Neural cell (in vitro differentiated cells): ENCODE data around the gene SLC13A3. TPM values are rescaled to one million over a fixed set of nuclear protein-coding genes. Genes with fewer than 3 reads are reported as not detected.

Source experiments
- H2AFZ ChIP-seq: fragments of 200-600, 300-800 bp; sonication (generic), shearing (Covaris generic); 2 replicates; pipeline ENCODE4 v1.6.0; 2014; ENCODE audit warnings: low read depth, mild to moderate bottlenecking, antibody characterized with exemption, low read length, moderate library complexity
- H3F3A ChIP-seq: fragments of 200-600 bp; shearing (Covaris generic); 2 replicates; pipeline ENCODE4 v1.6.1; 2016; ENCODE audit warnings: mild to moderate bottlenecking, moderate library complexity, mixed read lengths, antibody characterized with exemption, low read length; ENCODE audit not compliant: insufficient read depth, poor library complexity, severe bottlenecking
- H3K27ac ChIP-seq: fragments of 200-600, 300-800 bp; sonication (generic), shearing (Covaris generic); 2 replicates; pipeline ENCODE4 v1.5.1; 2014; ENCODE audit warnings: mild to moderate bottlenecking, low read length, moderate library complexity
- H3K27me3 ChIP-seq: fragments of 300-800, 200-600 bp; sonication (generic), shearing (Covaris generic); 2 replicates; pipeline ENCODE4 v1.6.0; 2014; ENCODE audit warnings: mild to moderate bottlenecking, low read depth, low read length, moderate library complexity; ENCODE audit not compliant: insufficient read depth
- H3K36me3 ChIP-seq: fragments of 300-800, 200-600 bp; sonication (generic), shearing (Covaris generic); 2 replicates; pipeline ENCODE4 v1.5.1; 2014; ENCODE audit warnings: mild to moderate bottlenecking, antibody characterized with exemption, low read length, moderate library complexity; ENCODE audit not compliant: insufficient read depth
- H3K4me2 ChIP-seq: fragments of 300-800, 200-600 bp; sonication (generic), shearing (Covaris generic); 2 replicates; pipeline ENCODE4 v1.6.0; 2014; ENCODE audit warnings: mild to moderate bottlenecking, low read length
- H3K4me3 ChIP-seq: fragments of 300-800, 200-600 bp; sonication (generic), shearing (Covaris generic); 2 replicates; pipeline ENCODE4 v1.5.1; 2014; ENCODE audit warnings: mild to moderate bottlenecking, low read length, moderate library complexity
- H3K79me2 ChIP-seq: fragments of 200-600 bp; shearing (Covaris generic); replicated peaks from 2 replicates; pipeline ENCODE4 v1.6.0; 2014; ENCODE audit warnings: mild to moderate bottlenecking, low read length, moderate library complexity; ENCODE audit not compliant: insufficient read depth
- H3K9ac ChIP-seq: fragments of 300-800, 200-600 bp; sonication (generic), shearing (Covaris generic); 2 replicates; pipeline ENCODE4 v1.6.1; 2016; ENCODE audit warnings: mild to moderate bottlenecking, low read length, mixed read lengths
- H3K9me2 ChIP-seq: fragments of 200-600 bp; shearing (Covaris generic); 2 replicates; pipeline ENCODE4 v1.6.1; 2016; ENCODE audit warnings: mild to moderate bottlenecking, low read length, mixed read lengths; ENCODE audit not compliant: insufficient read depth
- H3K9me3 ChIP-seq: fragments of 200-600, 300-800 bp; sonication (generic), shearing (Covaris generic); 2 replicates; pipeline ENCODE4 v1.6.1; 2016; ENCODE audit warnings: mild to moderate bottlenecking, mixed run types, low read length, moderate library complexity, mixed read lengths
- H4K20me1 ChIP-seq: fragments of 200-600 bp; shearing (Covaris generic); 2 replicates; pipeline ENCODE4 v1.6.1; 2016; ENCODE audit warnings: mild to moderate bottlenecking, mixed run types; ENCODE audit not compliant: insufficient read depth
- CTCF ChIP-seq: fragments of 450-650 bp; IDR thresholded peaks from 2 replicates; pipeline ENCODE4 v1.5.1; 2014; ENCODE audit warnings: antibody characterized with exemption, mild to moderate bottlenecking, moderate library complexity; ENCODE audit not compliant: poor library complexity, severe bottlenecking
- EP300 ChIP-seq: fragments of 450-650 bp; conservative IDR thresholded peaks from 2 replicates; pipeline ENCODE4 v1.6.1; 2014; ENCODE audit warnings: antibody characterized with exemption, mild to moderate bottlenecking, moderate library complexity; ENCODE audit not compliant: poor library complexity, severe bottlenecking
- EZH2 ChIP-seq: fragments of 200-600, 300-800 bp; shearing (Covaris generic), sonication (generic); IDR thresholded peaks from 2 replicates; pipeline ENCODE4 v1.6.1; 2014; ENCODE audit warnings: antibody characterized with exemption, low read length, borderline replicate concordance, mild to moderate bottlenecking; ENCODE audit not compliant: insufficient read depth, poor library complexity, severe bottlenecking
- MXI1 ChIP-seq: fragments of 450-650 bp; conservative IDR thresholded peaks from 2 replicates; pipeline ENCODE4 v1.6.1; 2014; ENCODE audit warnings: antibody characterized with exemption, mild to moderate bottlenecking; ENCODE audit not compliant: poor library complexity, severe bottlenecking
- POLR2AphosphoS5 ChIP-seq: IDR thresholded peaks from 2 replicates; pipeline ENCODE4 v1.6.1; 2012
- RAD21 ChIP-seq: fragments of 450-650 bp; conservative IDR thresholded peaks from 2 replicates; pipeline ENCODE4 v1.6.1; 2014; ENCODE audit warnings: antibody characterized with exemption, mild to moderate bottlenecking, moderate library complexity
- REST ChIP-seq: IDR thresholded peaks from 2 replicates; pipeline ENCODE4 v1.6.1; 2012; ENCODE audit warnings: borderline replicate concordance
- SMC3 ChIP-seq: fragments of 450-650 bp; conservative IDR thresholded peaks from 2 replicates; pipeline ENCODE4 v1.6.1; 2014; ENCODE audit warnings: antibody characterized with exemption, mild to moderate bottlenecking, moderate library complexity; ENCODE audit not compliant: poor library complexity
- TAF1 ChIP-seq: IDR thresholded peaks from 2 replicates; pipeline ENCODE4 v1.6.1; 2012; ENCODE audit warnings: low read depth
- polyA plus RNA-seq: library from polyadenylated mRNA; depleted of rRNA; stranded (reverse); fragments of >200 nt; gene quantifications from 2 replicates; pipeline ENCODE4 v1.2.3, GENCODE V29; 2014

The SLC13A3 gene
- polyA plus RNA-seq, 1 donor from 2014 or later: 5.5 TPM

- no peaks in the 10 kb centered on the region for H3K9me3 ChIP-seq
- no peaks in the 10 kb centered on the region for H3K27me3 ChIP-seq
- TF ChIP-seq MXI1 (no peak), TAF1 (no peak), RAD21 (no peak), SMC3 (no peak), EZH2 (no peak), CTCF (no peak), REST (no peak), EP300 (no peak), POLR2AphosphoS5 (no peak)
- H3K27ac ChIP-seq: no peak overlapping the region
- no peaks in the 10 kb centered on the region for H3K9me2 ChIP-seq
- H4K20me1 ChIP-seq: no peaks in the 10 kb centered on the region
- H2AFZ ChIP-seq: no peak overlapping the region
- H3K4me2 ChIP-seq: no peak overlapping the region
- no peaks in the 10 kb centered on the region for H3K79me2 ChIP-seq
- no peaks in the 10 kb centered on the region for H3F3A ChIP-seq
- H3K36me3 ChIP-seq: no peaks in the 10 kb centered on the region
- no peak overlapping the region for H3K9ac ChIP-seq
- H3K4me3 ChIP-seq: no peak overlapping the region
Observed at GRCh38 chr20:46559001-46559400, 92.3 kb downstream of the SLC13A3 start.

- Histone ChIP-seq H3K4me2 (no peak overlapping the region), H3K36me3 (no peaks in the 10 kb centered on the region), H3K9me3 (no peaks in the 10 kb centered on the region), H3K9me2 (no peaks in the 10 kb centered on the region), H4K20me1 (no peaks in the 10 kb centered on the region), H3K79me2 (no peaks in the 10 kb centered on the region), H3K4me3 (no peak overlapping the region), H3K27ac (no peak overlapping the region), H2AFZ (no peak overlapping the region), H3F3A (no peaks in the 10 kb centered on the region), H3K9ac (no peak overlapping the region), H3K27me3 (no peaks in the 10 kb centered on the region)
- TF ChIP-seq REST (no peak), MXI1 (no peak), CTCF (no peak), EZH2 (no peak), POLR2AphosphoS5 (no peak), TAF1 (no peak), RAD21 (no peak), EP300 (no peak)
Observed at GRCh38 chr20:46558511-46558959, 92.7 kb downstream of the SLC13A3 start.
